MM.1S (cell line): ENCODE results near the gene ANTXRL.

ENCODE experiments used
- DNase-seq: peaks from one replicate; pipeline ENCODE4 v3.0.0-alpha.2; 2015
- H2AFZ ChIP-seq: fragments of 300-600 bp; sonication (generic); 2 replicates; pipeline ENCODE4 v1.6.0; 2016; ENCODE audit warnings: antibody characterized with exemption, low read length
- H3F3A ChIP-seq: fragments of 300-600 bp; sonication (generic); 2 replicates; pipeline ENCODE4 v1.6.1; 2016; ENCODE audit warnings: mild to moderate bottlenecking, antibody characterized with exemption, low read length, moderate library complexity, mixed read lengths; ENCODE audit not compliant: insufficient read depth
- H3K27ac ChIP-seq: fragments of 300-600 bp; sonication (generic); 2 replicates; pipeline ENCODE4 v1.5.1; 2016; ENCODE audit warnings: mild to moderate bottlenecking, low read length
- H3K27me3 ChIP-seq: fragments of 300-600 bp; sonication (generic); replicated peaks from 2 replicates; pipeline ENCODE4 v1.6.0; 2016; ENCODE audit warnings: low read length; ENCODE audit not compliant: insufficient read depth
- H3K36me3 ChIP-seq: fragments of 300-600 bp; sonication (generic); replicated peaks from 2 replicates; pipeline ENCODE4 v1.6.1; 2016; ENCODE audit warnings: mild to moderate bottlenecking, low read length, mixed read lengths; ENCODE audit not compliant: insufficient read depth
- H3K4me1 ChIP-seq: fragments of 300-600 bp; sonication (generic); 2 replicates; pipeline ENCODE4 v1.6.1; 2016; ENCODE audit warnings: low read length, mixed read lengths
- H3K4me2 ChIP-seq: fragments of 300-600 bp; sonication (generic); 2 replicates; pipeline ENCODE4 v1.6.0; 2016; ENCODE audit warnings: low read depth, low read length
- H3K4me3 ChIP-seq: fragments of 300-600 bp; sonication (generic); 2 replicates; pipeline ENCODE4 v1.5.1; 2016; ENCODE audit warnings: low read length, mixed read lengths
- H3K79me2 ChIP-seq: fragments of 300-600 bp; sonication (generic); 2 replicates; pipeline ENCODE4 v1.6.1; 2016; ENCODE audit warnings: mixed run types, low read length, mixed read lengths
- H3K9ac ChIP-seq: fragments of 300-600 bp; sonication (generic); 2 replicates; pipeline ENCODE4 v1.6.1; 2016; ENCODE audit warnings: low read length, mixed read lengths
- H3K9me2 ChIP-seq: fragments of 300-600 bp; sonication (generic); replicated peaks from 2 replicates; pipeline ENCODE4 v1.6.1; 2016; ENCODE audit warnings: mild to moderate bottlenecking, low read length, mixed read lengths; ENCODE audit not compliant: insufficient read depth
- H3K9me3 ChIP-seq: fragments of 300-600 bp; sonication (generic); replicated peaks from 2 replicates; pipeline ENCODE4 v1.6.1; 2016; ENCODE audit warnings: mild to moderate bottlenecking, low read length, mixed read lengths; ENCODE audit not compliant: insufficient read depth
- H4K20me1 ChIP-seq: fragments of 300-600 bp; sonication (generic); 2 replicates; pipeline ENCODE4 v1.6.1; 2016; ENCODE audit warnings: mild to moderate bottlenecking, low read length, moderate library complexity, mixed read lengths; ENCODE audit not compliant: insufficient read depth
- EZH2 ChIP-seq: fragments of 300-600 bp; sonication (generic); optimal IDR thresholded peaks from 2 replicates; pipeline ENCODE3; 2017; ENCODE audit warnings: low read depth, mild to moderate bottlenecking, antibody characterized with exemption, low read length, mixed read lengths
- EZH2phosphoT487 ChIP-seq: fragments of 300-600 bp; sonication (generic); IDR thresholded peaks from 2 replicates; pipeline ENCODE4 v1.6.1; 2018; ENCODE audit warnings: antibody characterized with exemption, low read length
- TF ChIP-seq, protein P1 (sequence below): fragments of 300-600 bp; sonication (generic); IDR thresholded peaks from 2 replicates; pipeline ENCODE4 v1.5.1; 2016; ENCODE audit warnings: antibody characterized with exemption, low read length, mixed read lengths

The ANTXRL gene

DNA sequence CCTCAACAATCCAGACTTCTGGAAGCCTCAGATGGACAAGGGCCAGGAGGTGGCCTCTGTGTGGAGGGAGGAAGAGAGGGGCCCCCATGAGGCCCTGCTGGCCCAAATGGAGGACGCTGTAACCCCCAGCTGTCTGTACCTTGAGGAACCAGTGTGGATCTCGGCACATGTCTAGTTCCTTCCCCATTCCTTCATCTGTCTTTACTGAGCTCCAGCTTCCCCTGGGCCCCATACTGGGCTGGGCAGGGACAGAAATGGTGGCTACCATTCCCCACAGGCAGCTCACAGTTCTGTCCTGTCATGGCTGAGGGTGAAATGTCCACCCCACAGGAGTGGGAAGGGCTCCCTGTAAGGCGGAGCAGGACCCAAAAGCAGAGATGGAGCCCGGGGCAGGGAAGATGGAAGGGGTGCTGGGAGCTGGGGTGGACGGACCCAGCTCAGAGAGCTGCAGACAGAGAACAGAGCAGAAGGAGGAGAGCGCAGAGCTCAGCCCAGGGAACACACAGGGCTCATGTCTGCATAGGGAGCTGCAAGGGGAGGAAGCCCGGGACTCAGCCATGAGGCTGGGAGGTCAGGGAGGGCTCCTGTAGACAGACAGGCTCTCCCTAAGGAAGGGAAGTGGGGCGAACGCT is 22.8 kb downstream of the ANTXRL start:
- Histone ChIP-seq H3K27me3 (no peaks in the 10 kb centered on the region), H3K79me2 (no peaks in the 10 kb centered on the region), H3K4me1 (no peaks in the 10 kb centered on the region), H3K9me2 (no peaks in the 10 kb centered on the region), H2AFZ (no peak overlapping the region), H3K36me3 (no peaks in the 10 kb centered on the region), H3K9me3 (no peaks in the 10 kb centered on the region), H4K20me1 (no peaks in the 10 kb centered on the region), H3K27ac (no peak overlapping the region), H3K4me2 (no peak overlapping the region), H3K9ac (no peak overlapping the region), H3F3A (no peaks in the 10 kb centered on the region), H3K4me3 (no peak overlapping the region)
- TF ChIP-seq EZH2phosphoT487 = no peak
- no peak for TF ChIP-seq EZH2
- TF ChIP-seq, protein P1, sequence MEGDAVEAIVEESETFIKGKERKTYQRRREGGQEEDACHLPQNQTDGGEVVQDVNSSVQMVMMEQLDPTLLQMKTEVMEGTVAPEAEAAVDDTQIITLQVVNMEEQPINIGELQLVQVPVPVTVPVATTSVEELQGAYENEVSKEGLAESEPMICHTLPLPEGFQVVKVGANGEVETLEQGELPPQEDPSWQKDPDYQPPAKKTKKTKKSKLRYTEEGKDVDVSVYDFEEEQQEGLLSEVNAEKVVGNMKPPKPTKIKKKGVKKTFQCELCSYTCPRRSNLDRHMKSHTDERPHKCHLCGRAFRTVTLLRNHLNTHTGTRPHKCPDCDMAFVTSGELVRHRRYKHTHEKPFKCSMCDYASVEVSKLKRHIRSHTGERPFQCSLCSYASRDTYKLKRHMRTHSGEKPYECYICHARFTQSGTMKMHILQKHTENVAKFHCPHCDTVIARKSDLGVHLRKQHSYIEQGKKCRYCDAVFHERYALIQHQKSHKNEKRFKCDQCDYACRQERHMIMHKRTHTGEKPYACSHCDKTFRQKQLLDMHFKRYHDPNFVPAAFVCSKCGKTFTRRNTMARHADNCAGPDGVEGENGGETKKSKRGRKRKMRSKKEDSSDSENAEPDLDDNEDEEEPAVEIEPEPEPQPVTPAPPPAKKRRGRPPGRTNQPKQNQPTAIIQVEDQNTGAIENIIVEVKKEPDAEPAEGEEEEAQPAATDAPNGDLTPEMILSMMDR = no peak
- DNase-seq = no peak

DNA sequence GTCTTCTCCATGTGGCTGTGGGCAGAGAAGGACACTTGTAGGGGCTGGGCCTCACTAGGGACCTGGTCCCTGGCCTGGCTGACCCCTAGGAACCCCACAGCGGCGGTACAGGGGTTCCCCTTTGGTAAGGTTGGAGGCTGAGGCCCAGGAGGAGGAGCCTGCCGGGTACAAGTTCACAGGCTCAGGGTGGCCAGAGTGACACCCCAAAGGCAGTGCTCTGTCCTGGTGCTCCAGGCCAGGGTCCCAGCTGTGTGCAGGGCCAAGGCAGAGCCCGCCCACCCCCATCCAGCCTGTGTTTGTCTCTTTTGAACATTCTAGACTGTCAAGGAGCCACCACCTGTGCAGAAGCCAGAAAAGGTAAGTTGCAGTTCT is 23.3 kb downstream of the ANTXRL start:
- H3K9me2 ChIP-seq = no peaks in the 10 kb centered on the region
- H3K9me3 ChIP-seq = no peaks in the 10 kb centered on the region
- TF ChIP-seq, protein P1 = no peak
- no peak for TF ChIP-seq EZH2phosphoT487
- no peak for TF ChIP-seq EZH2
- no peaks in the 10 kb centered on the region for H3K4me1 ChIP-seq
- no peaks in the 10 kb centered on the region for H3F3A ChIP-seq
- no peaks in the 10 kb centered on the region for H4K20me1 ChIP-seq
- H3K79me2 ChIP-seq = no peaks in the 10 kb centered on the region
- H2AFZ ChIP-seq = no peak overlapping the region
- H3K27me3 ChIP-seq = no peaks in the 10 kb centered on the region
- DNase-seq = no peak
- no peak overlapping the region for H3K4me2 ChIP-seq
- H3K36me3 ChIP-seq = no peaks in the 10 kb centered on the region
- H3K4me3 ChIP-seq = no peak overlapping the region
- no peak overlapping the region for H3K9ac ChIP-seq
- H3K27ac ChIP-seq = no peak overlapping the region

DNA sequence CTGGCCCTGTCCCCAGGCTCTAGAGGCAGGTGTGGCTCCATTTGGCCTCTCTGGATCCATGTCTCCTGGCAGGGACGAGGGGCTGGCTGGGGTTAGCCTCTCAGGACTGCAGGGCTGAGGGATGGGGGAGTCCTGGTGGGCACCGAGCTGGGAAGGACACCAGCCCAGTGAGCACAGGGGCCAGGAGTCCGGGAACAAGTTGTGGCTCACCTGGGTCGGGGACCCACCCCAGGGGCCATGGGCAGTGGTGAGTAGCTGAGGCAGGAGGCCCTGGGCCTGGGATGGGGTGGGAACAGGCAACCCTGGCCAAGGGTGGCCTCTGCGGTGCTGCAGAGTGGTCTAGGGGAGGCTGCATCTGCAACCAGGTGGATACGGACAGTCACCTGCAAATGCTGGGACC is 24.1 kb downstream of the ANTXRL start:
- H3K79me2 ChIP-seq = no peaks in the 10 kb centered on the region
- H3K9me2 ChIP-seq = no peaks in the 10 kb centered on the region
- H3K4me2 ChIP-seq = no peak overlapping the region
- no peak overlapping the region for H3K27ac ChIP-seq
- H4K20me1 ChIP-seq = no peaks in the 10 kb centered on the region
- no peak overlapping the region for H3K4me3 ChIP-seq
- H3K9ac ChIP-seq = no peak overlapping the region
- no peaks in the 10 kb centered on the region for H3K4me1 ChIP-seq
- H3K27me3 ChIP-seq = no peaks in the 10 kb centered on the region
- no peak overlapping the region for H2AFZ ChIP-seq
- H3K36me3 ChIP-seq = no peaks in the 10 kb centered on the region
- no peak for TF ChIP-seq EZH2phosphoT487
- TF ChIP-seq, protein P1 = no peak
- no peak for TF ChIP-seq EZH2
- DNase-seq = no peak
- no peaks in the 10 kb centered on the region for H3K9me3 ChIP-seq
- H3F3A ChIP-seq = no peaks in the 10 kb centered on the region
